Stimulated activated CD4-positive, alpha-beta T cell treated with anti-CD3 and anti-CD28 coated beads, Interleukin-12 subunit alpha, Interleukin-12 subunit beta, amount 100 ng/mL, for 24 hours (primary cell): ENCODE data around the gene DCTN2.
"Not testable (repeated sequence)": the region's sequence is repeated elsewhere in the genome, so short reads cannot be mapped to it uniquely, and the experiment has no call there.

ENCODE experiments used
- DNase-seq, 2 experiments: peaks; one replicate each; pipeline ENCODE4 v3.0.0-alpha.2; 2020; ENCODE audit warnings: low read depth in 2 of 2

The DCTN2 gene

DNA sequence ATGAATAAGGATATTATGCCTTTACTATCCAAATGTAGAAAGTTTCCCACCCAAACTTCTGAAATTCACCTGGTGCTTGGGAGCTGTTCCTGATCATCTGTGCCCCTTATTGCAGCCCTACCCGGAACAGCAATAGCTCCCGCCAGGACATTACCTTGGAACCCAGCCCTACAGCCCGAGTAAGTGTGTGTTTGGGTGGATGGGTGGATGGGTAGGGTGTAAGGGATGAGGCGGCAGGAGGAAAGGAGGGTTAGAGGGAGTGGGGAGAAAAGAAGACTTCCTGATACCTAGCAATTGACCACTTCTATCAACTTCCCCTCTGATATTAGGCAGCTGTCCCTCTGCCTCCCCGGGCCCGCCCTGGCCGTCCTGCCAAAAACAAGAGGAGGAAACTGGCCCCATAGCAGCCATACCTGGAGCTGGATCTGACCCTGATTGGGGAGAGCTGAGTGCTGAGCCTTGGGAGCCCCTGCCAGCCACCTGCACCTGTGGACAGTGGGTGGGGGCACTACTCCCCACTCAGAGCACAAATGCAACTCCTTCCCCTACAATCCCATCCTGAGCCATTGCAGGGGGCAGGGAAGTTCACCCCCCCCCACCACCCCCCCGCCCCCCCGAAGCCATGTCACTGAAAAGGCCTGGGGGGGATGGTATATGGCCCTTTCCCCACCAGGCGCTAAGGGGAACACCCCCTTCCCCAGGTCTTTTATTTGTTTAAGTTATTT lies 18.0 kb downstream of the DCTN2 start:
- DNase-seq, result no peak

DNA sequence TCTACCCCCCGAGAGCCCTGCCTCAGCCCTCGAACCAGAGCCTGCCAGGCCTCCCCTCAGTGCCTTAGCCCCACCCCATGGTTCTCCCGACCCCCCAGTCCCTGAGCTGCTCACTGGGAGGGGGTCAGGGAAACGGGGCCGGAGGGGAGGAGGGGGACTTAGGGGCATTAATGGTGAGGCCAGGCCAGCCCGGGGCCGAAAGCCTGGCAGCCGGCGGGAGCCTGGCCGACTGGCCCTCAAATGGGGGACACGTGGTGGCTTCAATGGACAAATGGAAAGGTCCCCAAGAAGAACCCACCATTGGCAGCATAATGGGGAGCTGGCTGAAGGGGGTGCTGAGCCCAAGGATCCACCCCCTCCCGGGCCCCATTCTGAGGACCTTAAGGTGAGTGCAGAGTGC lies 18.8 kb downstream of the DCTN2 start:
- no peak for DNase-seq

DNA sequence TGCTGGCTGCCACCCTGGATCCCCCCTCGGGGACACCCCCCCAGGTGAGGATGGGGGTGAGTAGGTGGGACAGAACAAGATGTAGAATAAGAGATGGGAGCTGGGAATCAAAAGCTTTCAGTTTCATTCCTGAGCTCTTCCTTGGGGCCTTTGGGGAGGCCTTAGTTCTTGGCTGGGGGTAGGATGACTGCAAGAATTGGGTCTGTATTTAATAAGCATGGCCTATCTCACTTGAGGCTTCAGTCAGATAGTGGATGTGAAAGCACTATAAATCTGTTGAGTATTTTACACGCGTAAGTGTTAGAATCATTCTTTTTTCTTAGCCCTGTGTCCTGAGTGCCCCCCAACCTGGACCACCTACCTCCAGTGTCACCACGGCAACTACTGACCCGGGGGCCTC lies 19.8 kb downstream of the DCTN2 start:
- DNase-seq, result no peak

DNA sequence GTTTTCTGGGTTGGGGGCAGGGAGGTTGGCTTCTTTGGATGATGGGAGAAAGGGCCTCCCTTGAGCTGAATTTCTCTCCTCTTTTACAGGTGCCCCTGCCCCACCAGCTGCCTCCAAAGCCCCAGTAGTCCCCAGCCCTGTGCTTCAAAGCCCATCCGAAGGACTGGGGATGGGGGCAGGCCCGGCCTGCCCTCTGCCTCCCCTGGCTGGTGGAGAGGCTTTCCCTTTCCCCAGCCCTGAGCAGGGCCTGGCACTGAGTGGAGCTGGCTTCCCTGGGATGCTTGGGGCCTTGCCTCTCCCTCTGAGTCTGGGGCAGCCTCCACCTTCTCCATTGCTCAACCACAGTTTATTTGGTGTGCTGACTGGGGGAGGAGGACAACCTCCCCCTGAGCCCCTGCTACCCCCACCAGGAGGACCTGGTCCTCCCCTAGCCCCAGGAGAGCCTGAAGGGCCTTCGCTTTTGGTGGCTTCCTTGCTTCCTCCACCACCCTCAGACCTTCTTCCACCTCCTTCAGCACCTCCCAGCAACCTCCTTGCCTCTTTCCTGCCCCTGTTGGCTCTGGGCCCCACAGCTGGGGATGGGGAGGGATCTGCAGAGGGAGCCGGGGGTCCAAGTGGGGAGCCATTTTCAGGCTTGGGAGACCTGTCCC lies 20.4 kb downstream of the DCTN2 start:
- no peak for DNase-seq

DNA sequence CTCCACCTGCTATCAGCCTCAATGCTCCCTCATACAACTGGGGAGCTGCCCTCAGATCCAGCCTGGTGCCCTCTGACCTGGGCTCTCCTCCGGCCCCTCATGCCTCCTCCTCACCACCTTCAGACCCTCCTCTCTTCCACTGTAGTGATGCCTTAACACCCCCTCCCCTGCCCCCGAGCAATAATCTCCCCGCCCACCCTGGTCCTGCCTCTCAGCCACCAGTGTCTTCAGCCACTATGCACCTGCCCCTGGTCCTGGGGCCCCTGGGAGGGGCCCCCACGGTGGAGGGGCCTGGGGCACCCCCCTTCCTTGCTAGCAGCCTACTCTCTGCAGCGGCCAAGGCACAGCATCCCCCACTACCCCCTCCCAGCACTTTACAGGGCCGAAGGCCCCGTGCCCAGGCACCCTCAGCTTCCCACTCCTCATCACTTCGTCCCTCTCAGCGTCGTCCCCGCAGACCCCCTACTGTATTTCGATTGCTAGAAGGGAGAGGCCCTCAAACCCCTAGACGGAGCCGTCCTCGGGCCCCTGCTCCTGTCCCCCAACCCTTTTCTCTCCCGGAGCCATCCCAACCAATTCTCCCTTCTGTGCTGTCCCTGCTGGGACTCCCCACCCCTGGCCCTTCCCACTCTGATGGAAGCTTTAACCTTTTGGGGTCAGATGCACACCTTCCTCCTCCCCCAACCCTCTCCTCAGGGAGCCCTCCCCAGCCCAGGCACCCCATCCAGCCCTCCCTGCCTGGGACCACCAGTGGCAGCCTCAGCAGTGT lies 21.2 kb downstream of the DCTN2 start:
- DNase-seq, result no peak

DNA sequence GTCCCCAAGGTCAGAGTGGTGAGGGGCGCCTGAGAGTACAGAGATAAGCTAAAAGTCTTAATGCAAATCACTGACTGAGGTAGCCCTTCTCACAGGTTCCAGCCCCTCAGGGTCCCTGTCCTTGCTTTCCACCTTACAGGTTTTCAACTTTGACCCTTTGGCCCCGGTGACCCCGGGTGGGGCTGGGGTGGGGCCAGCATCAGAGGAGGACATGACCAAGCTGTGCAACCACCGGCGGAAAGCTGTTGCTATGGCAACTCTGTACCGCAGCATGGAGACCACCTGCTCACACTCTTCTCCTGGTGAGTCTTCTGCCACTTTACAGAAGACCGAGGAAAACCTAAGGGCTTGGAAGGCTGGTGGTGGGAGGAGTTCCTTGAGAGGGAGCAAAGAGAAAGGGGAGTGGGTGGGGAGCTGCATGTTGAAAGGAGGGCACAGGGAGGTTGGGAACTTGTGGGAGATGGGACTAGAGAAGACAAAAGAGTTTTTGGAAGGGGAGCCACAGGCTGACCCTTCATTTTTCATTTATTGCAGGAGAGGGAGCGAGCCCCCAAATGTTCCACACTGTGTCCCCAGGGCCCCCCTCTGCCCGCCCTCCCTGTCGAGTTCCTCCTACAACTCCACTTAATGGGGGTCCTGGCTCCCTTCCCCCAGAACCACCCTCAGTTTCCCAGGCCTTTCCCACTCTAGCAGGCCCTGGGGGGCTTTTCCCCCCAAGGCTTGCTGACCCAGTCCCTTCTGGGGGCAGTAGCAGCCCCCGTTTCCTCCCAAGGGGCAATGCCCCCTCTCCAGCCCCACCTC lies 22.0 kb downstream of the DCTN2 start:
- DNase-seq, result no peak

DNA sequence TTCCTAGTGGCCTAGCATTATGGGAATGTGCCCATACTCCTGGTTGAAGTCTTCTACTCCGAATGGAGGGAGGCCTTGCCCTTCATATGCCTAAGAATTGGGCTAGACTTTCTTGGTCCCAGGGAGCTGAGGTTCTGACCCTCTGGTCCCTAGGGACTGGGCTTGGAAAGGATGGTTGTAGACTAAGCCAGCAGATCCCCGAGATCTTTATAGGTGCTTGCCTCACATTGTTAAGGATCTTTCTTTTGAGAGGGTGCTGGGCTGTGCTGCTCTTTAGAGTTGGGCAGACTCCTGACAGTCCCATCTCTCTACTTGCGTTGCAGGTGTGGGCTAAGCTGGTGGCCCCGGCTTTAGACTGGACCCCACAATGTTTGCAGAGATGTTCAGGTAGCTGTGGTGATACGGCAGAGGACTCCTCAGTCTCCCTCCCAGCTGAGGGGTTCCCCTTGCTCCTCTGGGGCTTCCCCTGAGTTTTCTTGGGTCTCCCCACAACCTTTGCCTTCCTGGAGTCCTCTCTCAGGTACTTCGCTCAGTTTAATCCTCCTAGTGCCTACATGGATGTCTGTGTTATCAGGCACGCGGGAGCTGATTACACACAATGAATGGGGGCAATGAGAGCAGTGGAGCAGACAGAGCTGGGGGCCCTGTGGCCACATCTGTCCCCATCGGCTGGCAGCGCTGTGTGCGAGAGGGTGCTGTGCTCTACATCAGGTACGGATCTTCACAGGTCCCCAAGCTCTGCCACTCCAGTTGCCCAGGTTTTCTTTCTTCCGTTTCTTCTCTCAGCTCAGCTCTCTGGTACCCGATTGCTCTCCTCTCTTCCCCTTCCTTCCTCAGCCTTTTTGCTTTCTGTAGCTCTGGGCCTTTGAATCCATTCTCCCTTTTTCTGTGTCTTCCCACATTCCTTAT lies 23.0 kb downstream of the DCTN2 start:
- DNase-seq, result no peak

DNA sequence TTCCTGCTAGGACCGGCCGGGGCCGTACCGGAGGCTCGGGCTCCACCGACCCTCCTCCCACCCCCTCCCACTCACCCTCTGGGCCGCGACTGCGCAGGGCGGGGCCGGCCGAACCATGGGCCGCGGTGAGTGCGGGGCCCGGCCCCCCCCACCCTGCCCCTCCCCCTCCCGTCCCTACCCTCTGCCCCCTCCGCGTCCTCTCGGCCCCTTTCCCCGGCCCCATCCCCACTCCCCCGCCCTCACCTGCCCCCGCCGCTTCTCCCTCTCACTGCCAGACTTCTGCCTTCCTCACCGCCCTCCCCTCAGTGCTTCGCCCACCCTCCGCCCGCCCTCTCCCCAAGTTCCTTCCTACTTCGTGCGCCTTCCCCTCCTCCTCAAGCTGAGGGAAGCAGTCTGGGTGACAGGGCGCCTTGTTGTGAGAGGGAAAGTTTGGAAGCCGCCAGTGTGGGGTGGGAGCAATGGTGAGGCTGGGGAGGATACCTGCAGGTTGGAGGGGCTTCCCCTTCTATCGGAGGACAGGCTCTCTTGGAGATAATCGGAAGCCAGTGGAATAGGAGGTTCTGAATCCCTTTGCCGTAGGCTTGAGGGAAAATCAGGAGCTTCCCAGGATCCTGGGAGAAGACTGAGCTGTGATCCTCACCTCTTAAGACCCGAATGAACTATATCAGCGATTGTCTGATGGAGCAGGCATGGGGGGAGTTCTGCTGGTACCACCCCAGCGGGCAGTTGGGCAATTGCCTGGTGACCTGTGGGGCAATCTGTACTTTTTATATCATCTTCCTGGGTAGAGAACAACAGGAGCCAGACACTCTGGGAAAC lies 23.9 kb downstream of the DCTN2 start:
- DNase-seq, result peak in 1 of 2 experiments; percentile 18

DNA sequence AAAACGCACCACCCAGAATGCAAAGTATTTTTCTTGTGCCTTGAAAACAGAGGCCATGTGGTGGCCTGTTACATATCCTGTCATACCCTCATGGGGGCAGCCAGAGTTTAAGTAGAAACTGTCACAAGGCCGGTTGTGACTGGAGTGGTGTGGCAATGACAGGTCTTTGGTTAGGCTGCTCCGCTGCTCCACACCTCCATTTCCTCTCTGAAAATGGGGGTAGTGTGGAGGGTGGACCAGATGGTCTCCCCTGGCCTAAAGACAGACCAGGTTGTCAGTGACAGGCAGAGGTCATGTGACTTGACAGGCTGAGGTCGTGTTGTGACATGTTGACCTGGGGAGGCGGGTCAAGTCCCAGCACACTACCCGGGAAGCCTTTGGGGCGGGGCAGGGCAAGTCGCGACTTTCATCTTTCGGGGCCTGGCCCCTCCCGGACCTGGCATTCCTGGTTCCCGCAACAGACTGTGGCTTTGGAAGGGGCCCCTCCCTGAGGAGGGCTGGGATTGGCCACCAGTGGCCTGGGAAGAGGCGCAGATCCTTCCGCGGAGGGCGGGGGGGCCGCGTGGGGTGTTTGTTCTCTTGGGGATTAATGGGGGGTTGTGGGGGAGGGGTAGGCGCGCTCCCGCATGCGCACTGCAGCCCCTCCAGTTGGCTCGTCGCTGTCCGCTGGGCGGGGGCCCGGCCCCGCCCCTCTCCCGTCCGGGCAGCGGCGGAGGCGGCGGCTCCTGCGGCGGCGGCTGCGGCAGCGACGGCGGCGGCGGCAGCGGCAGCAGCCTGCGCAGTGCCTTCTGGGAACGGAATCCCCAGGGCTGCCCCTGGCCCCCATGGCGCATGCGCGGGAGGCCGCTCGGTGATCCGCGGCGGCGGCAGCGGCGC lies 24.7 kb downstream of the DCTN2 start, which contains the start of gene MBD6:
Gene MBD6, plus strand, starts transcription at position 814 of the 876 bp plus-strand sequence. CDS start 1,480 bp downstream, outside the sequence.
- DNase-seq, result peak; percentile 76 to 80

DNA sequence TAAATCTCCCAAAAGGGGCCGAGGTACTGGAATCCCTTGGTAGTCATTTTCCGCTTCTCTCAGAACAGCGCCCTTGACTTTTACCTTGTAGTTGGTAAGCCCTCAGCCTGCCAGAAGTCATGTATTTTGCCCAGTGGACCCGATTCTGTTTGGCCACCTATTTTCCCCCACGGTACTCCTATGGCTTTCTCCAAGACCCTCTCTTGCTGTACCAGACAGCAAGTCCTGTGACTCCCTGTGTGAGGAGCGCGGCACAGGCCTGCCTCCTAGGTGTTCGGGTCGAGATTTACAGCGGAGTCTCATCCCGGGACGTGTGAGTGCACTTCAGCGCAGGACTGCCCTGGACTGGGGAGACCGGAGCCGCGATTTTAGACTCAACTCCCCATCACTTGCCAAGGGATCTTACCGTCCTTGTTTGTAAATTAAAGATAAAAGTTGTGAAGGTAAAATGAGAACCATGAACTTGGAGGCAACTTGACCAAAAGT lies 25.4 kb downstream of the DCTN2 start:
- DNase-seq, result no peak

DNA sequence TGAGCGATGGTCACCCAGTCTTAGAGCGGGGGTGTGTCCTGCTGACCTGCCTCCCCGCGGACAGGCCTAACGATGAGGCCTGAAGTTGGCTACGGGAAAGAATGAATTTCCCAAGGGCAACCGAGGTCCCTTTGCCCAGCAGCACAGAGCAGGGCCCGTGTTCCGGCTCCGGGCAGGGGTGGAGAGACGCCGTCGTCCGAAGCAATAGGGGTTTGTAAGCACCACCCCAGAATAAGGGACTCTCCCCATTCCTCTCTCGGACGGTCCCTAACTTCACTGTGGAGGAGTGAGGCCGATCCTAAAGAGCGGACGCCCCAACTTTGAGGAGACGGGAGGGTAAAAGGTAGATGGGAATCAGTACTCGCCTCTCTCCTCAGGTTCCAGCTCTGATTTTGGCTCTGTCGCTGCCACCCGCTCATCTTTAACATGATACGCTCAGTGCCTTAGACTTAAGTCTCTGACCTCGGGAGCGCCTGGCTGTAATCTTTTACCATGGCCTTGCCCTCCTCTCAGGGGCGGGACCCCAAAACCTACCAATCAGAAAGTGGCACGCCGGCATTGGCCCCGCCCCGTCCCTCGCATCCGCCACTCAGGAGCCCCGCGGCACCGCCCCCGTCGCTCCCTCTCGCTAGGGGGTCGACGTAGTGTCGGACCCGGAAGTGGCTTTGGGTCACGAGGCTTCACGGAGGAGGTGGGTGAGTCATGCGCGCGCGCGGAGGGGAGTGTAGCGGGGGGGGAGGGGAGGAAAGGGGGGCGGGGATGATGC lies 26.8 kb downstream of the DCTN2 start, which contains the start of gene DDIT3:
Gene DDIT3, minus strand, starts transcription at position 462 of the 766 bp plus-strand sequence. CDS start 3,108 bp downstream, outside the sequence.
- DNase-seq, result peak; percentile 99

DNA sequence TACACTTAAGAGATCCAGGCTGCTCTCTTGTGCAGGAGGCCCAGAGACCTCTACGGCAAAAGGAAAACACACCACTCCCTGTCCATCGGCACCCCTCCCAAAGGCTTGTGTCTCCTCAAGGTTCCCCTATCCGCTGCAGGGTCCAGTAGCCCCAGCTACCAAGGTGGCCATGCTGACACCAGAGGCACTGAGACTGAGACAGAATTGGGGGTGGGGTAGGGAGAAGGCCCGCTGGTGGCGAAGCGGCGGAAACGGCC lies 27.3 kb downstream of the DCTN2 start:
- DNase-seq, result no peak

DNA sequence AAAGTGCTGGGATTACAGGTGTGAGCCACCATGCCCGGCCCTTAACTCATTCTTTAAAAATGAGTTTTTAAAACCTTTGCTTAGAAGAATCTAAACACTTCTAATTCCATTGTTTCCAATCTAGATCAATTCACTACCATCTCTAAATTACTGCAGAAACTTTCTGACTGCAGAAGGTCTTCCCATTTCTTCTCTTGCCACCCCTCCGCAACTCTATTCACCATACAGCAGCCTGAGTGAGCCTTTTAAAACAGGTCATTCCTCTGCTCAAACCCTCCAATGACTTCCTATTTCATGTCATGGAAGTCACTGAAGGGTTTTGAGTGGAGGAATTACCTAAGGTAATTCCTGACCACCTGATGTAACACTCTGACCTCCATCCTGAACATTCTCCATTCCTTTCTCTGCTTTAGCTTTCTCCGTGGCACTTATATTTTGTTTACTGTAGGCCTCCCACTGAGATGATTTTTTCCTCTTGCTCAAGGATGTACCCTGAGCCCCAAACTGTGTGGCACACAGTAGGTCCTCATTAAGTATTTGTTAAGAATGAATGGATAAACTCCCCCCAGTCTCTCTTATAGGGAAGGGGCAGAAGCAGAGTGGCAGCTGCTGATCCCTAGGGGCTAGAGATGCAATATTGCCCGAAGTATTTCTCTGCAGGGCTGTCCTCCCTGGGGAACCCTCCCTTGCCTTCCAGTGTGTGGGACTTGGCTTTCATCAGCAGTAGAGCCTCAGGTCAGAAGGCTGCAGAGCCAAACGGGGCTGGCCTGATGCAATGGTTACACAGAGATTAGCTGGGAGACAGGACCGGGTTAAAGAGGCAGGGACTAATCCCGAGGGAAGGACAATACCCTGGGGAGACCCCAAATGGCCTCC lies 27.8 kb downstream of the DCTN2 start:
- DNase-seq, result no peak

DNA sequence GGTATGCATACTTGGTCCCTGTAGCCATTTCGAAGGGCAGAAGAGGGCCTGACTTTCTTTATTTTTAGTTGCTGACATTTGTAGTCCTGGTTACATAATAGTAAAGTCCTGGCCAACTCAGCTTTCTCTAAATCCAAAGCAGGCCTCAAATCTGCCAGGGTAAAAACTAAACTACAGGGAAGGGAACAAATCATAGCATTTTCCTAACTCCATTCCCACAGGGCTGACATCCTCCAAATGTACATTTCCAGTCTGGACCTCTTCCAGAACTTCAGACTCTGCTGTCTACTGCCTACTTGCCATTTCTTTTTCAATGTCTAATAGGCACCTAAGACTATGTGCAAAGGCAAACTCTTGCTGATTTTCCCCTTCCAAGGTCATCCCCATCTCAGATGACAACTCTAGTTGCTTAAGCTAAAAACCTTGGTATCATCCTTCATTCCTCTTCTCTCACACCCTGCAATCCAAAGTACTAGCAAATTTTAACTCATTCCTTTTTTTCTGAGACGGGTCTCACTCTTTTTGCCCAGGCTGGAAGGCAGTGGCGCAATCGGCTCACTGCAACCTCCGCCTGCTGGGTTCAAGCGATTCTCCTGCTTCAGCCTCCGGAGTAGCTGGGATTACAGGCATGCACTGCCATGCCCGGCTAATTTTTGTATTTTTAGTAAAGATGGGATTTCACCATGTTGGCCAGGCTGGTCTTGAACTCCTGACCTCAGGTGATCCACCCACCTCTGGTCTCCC lies 28.6 kb downstream of the DCTN2 start:
- DNase-seq, result no peak

DNA sequence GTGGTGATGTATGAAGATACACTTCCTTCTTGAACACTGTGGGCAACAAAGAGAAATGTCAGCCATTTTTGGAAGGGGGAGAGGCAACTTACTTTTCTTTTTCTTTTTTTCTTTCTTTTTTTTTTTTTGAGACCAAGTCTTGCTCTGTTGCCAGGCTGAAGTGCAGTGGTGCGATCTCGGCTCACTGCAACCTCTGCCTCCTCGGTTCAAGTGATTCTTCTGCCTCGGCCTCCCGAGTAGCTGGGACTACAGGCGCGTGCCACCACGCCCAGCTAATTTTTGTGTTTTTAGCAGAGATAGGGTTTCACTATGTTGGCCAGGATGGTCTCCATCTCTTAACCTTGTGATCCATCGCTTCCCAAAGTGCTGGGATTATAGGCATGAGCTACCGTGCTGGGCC lies 29.3 kb downstream of the DCTN2 start:
- not testable (repeated sequence) for DNase-seq

DNA sequence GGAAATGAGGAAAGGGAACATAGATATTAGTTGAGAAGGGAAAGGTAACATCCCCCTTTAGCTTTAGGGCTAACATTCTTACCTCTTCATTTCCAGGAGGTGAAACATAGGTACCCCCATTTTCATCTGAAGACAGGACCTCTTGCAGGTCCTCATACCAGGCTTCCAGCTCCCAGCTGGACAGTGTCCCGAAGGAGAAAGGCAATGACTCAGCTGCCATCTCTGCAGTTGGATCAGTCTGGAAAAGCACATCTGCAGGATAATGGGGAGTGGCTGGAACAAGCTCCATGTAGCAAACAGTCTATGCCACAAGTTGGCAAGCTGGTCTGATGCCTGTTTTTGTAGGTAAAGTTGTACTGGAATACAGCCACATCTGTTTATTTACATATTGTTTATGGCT lies 29.8 kb downstream of the DCTN2 start:
- no peak for DNase-seq
